HG03280 (cell line): ENCODE data around the gene DAAM1.

Experiments used
- ATAC-seq: cut with Tn5 transposase; IDR thresholded peaks from one replicate; pipeline ENCODE4 v1.9.1; 2021; ENCODE audit warnings: mild to moderate bottlenecking, moderate library complexity; ENCODE audit not compliant: unreplicated experiment

Gene DAAM1

GRCh38 chr14:59253527-59253926 lies 65.1 kb downstream of the DAAM1 start:
- no peak for ATAC-seq

GRCh38 chr14:59254146-59254910 lies 65.9 kb downstream of the DAAM1 start:
- ATAC-seq = no peak

GRCh38 chr14:59254911-59255545 lies 66.6 kb downstream of the DAAM1 start:
- no peak for ATAC-seq

GRCh38 chr14:59256331-59256730 lies 67.9 kb downstream of the DAAM1 start:
- no peak for ATAC-seq

GRCh38 chr14:59261334-59261733 lies 72.9 kb downstream of the DAAM1 start:
- ATAC-seq = no peak

GRCh38 chr14:59262717-59263454 lies 74.4 kb downstream of the DAAM1 start:
- ATAC-seq = no peak

GRCh38 chr14:59265808-59266207 lies 77.3 kb downstream of the DAAM1 start:
- ATAC-seq = no peak

GRCh38 chr14:59267046-59267445 lies 78.6 kb downstream of the DAAM1 start:
- no peak for ATAC-seq

- ATAC-seq = no peak
Observed at GRCh38 chr14:59268011-59268410, 79.5 kb downstream of the DAAM1 start.

- no peak for ATAC-seq
Observed at GRCh38 chr14:59268858-59269257, 80.4 kb downstream of the DAAM1 start.

- no peak for ATAC-seq
Observed at GRCh38 chr14:59269466-59269865, 81.0 kb downstream of the DAAM1 start.

GRCh38 chr14:59271256-59271655 lies 82.8 kb downstream of the DAAM1 start:
- ATAC-seq = no peak

GRCh38 chr14:59271734-59272133 lies 83.3 kb downstream of the DAAM1 start:
- no peak for ATAC-seq

GRCh38 chr14:59272633-59273032 lies 84.2 kb downstream of the DAAM1 start:
- no peak for ATAC-seq

GRCh38 chr14:59273737-59274136 lies 85.3 kb downstream of the DAAM1 start:
- no peak for ATAC-seq

GRCh38 chr14:59274991-59275391 lies 86.5 kb downstream of the DAAM1 start:
- ATAC-seq = peak; percentile 44

- peak; percentile 92 for ATAC-seq
Observed at GRCh38 chr14:59275668-59276067, 87.2 kb downstream of the DAAM1 start.

GRCh38 chr14:59276235-59276634 lies 87.8 kb downstream of the DAAM1 start:
- no peak for ATAC-seq

- ATAC-seq = no peak
Observed at GRCh38 chr14:59277659-59278058, 89.2 kb downstream of the DAAM1 start.

- ATAC-seq = no peak
Observed at GRCh38 chr14:59278111-59278510, 89.6 kb downstream of the DAAM1 start.

GRCh38 chr14:59280961-59281360 lies 92.5 kb downstream of the DAAM1 start:
- no peak for ATAC-seq
